ENCODE measurements around the gene FLOT2. TPM values are rescaled to one million over a fixed set of nuclear protein-coding genes. Genes with fewer than 3 reads are reported as not detected.
"Not testable (repeated sequence)": the region's sequence is repeated elsewhere in the genome, so short reads cannot be mapped to it uniquely, and the experiment has no call there.

The FLOT2 gene
- polyA plus RNA-seq, 3 donors, result 93.4 to 108 (median 95.7) TPM

DNA sequence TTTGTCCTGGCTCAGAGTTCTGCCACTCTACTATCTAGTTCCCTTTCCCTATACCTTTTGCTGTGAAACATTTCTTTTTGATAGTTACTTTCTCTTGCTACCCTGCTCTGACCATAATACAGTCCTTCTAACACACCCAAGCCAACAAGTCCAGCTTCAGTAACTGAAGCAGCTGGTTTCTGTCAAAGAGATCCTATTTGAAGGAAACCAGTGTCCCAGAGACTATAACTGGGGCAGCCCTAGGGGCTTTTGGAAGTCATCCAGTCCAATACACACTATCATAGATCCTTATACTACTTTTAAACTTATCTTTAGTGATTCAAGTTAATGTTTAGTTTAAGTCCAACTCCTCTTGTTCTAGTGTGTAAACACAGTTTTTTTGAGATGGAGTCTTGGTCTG, 22.7 kb upstream of the FLOT2 start:
- no peak for DNase-seq

DNA sequence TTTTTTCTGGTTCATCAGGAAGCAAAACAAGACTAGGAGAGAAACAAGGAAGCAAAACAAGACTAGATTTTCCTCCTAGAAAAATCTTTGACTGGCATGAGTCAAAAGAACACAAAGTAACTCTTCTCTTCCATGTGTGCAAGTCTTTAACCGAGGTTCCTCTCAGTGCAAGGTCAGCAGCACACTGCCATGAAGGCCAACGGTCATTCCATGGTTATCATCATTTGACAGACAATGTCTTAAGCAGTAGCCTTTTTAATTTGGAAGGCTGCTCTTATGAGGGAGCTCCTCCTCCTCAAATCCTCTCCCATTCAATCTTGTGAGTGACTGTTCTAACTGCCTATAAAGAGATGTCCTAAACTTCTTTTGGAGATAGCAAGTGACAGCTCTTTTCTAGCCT, 20.8 kb upstream of the FLOT2 start:
- DNase-seq, result no peak

DNA sequence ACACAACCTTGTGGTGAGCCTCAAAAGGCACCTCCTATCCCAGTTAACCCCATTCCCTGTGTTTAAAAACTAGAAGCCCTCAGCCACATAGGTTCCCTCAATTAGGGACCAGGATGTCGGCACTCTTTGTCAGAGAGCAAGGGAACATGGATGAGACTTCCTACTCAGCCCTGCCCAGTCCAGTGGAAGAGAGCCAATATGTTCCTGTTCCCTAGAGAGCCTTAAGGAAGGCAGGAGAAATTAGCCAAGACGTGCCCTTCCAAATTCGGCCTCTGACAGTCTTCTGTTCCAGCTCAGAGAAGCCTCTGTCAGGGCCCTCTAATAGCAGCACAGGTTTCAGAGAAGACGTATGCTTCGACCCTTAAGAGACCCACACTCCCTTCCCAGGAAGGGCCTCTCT, 19.9 kb upstream of the FLOT2 start:
- DNase-seq, result no peak

DNA sequence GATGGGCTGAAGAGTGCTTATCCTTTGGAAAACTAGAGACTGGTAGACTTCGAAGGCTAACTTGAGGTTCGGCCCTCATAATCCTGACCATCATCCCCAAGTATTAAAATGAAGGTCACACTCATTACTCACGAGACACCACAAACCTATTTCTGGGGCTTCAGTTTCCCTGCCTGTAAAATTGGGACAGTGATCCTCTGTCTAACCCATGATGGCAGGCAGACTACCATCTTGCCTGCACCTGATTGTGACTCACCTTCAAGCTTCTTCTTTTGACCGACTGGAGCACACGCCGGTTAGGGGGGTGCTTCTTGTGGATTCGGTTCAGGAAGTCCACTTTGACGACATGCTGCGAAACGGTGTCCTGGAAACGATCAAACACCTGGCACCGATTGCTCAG, 19.5 kb upstream of the FLOT2 start:
- no peak for DNase-seq

DNA sequence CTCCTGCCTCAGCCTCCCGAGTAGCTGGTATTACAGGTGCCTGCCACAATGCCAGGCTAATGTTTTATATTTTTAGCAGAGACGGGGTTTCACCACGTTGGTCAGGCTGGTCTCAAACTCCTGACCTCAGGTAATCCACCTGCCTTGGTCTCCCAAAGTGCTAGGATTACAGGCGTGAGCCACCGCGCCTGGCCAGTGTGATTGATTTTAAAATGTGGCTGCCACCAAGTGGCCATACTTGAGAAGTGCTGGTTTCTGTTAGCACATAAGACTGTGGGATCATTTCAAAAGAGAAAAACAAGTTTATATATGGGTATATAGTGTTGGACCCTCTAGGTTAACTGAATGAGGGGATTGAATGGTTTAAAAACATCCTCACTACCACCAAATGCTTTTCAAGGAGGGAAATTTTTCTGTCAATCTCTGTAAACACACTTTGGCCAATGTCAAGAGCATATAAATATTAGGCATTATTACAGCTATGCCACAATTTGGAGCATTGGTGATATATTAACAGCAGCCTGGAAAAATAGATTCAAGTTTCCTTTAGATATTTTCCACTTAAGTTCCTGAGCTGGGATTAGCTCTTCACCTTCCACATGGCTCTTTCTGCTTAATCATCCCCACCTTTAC, 18.9 kb upstream of the FLOT2 start:
- DNase-seq, result no peak

DNA sequence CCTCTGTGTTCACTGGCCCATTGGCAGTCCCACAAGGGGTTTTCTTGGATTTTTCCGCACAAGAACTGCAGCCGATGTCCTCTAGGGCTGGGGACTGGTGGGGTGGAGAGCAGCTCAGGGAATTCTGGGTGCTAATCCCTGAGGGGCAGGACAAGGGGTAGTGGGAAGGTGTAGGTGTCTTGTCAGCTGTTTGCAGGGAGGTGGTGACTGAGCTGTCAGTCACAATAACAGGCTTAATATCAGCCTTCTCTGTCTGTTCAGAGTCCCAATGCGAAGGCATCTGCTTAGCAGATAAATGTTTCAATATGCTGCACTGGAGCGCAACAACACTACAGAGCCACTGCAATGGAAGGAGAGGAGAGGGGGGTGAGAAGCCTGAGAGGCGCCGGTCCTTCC, 15.4 kb upstream of the FLOT2 start:
- DNase-seq, result no peak

DNA sequence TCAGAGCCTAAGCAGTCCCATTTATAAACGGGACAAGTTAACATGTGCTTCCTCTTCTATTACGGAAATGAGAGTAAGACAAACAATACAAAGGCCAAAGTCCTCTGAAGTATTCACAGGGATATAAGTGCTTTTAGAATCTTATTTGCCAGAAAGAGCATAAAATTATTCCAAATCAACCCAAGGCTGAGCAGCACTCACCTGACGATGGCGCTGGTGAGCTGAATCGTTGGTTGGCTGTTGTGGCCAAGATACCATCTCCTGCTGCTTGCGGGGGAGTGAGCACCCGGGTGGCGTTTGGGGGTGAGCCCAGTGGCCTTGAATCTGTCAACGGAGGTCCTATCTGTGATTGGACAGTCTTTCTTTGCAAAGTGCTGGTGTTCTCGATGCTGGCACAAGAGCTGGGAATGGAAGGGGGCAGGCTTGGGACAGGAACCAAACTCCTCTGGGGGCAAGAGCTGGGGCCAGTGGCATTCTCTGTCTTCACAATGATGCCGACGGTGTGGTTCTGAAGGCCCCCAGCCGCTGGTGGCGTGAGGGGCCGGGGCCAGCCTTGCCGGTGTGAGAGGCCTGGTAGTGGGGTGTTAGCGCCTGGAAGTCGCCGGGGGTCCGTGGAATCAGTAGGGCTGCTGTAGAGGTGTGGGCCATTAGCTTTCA, 14.9 kb upstream of the FLOT2 start:
- no peak for DNase-seq

DNA sequence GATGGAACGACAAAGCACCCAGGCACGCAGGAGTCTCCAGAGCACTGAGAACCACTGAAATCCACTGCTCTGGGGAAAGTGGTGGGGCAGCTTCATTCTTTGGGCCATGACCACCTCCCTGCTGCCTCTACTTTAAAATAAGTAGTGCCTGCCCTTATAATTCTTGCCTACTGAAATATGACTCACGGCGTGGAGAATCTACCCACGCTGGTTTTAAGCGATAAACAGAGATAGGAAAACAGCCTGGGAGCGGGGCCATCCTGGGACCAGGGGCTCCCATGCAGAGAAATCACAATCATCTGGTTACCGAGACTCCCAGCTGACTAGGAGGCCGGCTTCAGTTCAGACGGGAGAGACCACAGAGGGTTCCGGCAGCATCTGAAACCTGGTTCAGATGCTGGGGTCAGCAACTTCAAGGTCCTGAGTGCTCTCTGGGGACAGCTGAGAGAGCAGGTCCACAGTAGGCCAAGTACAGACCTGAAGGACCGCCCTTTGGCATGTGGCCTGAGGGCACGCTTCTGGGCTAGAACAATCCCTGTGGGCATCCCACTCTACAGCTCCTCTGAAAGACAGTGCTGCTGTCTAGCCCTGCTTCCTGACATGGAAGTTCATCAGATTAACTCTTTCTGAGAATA, 14.0 kb upstream of the FLOT2 start:
- no peak for DNase-seq

DNA sequence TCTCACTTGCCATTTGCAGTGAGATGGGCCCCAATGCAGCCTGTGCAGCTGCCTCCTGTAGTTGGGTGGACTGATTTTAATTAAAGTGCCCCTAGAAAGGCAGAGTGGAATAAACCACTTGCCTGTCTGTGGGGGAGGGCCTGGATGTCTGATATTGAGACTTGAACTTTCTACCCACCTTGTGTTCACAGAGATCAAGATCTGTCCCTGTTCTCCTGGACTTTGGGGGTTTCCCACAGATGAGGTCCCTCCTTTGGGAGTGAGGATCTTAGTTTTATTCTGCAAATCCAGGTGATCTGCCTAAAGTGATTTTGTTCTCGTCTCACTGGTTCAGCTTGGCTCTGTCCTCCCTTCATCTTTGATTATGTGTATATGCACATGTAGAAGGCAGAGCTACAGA, 13.0 kb upstream of the FLOT2 start:
- no peak for DNase-seq

DNA sequence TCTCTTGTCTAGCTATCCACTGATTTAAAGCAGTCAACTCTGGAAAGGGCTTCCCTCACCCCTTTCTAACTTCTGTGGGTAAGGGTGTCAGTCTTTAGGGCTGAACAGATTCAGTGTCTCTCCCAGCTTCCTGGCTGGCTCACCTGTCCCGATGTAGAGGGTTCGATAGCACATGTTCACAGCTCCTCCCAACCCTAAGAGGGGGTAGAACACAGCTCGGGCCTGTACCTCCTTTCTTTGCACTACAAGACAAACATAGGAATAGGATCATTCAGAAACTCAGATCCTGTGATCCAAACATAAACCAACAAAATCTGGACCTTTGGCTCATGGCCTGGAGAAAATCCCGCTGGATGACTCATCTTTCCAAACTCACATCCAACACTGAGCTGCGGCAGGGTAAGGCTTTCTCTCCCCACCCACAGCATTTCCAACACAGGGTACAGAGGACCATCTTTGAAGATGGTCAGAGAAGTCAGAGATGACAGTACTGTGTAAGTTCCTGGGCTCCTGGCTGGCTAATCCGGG, 11.2 kb upstream of the FLOT2 start:
- DNase-seq, result no peak

DNA sequence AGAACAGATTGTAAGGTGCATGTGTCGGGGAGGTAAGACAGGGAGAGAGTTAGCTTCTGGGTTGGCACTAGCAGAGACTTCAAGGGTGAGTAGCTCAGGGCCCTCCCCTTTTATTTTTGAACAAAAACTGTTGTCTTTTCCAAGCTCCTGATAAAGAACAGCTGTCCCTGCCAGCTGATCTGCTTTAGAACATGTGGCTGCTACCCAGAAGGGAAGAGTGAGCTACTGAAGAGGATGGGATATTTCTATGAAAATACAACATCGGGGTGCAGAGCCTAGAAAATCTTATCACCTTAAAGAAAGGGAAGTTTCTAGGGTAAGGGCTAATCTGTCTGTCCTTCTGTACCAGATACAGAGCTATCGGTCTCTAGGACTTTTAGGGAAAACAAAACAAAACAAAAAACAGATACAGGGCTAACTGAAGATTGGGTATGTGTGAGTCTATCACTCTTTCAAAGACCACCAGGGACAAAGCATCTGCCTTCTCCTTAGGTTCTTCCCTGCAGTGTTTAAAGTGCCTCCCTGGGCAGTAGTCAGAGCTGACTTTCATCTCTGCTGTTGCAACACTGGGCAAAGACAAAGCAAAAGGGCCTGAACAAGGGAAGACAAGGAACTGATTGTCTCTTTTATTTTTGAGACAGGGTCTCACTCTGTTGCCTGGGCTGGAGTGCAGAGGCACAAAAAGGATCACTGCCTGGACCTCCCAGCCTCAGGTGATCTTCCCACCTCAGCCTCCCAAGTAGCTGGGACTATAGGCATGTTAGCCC, 10.4 kb upstream of the FLOT2 start:
- no peak for DNase-seq

DNA sequence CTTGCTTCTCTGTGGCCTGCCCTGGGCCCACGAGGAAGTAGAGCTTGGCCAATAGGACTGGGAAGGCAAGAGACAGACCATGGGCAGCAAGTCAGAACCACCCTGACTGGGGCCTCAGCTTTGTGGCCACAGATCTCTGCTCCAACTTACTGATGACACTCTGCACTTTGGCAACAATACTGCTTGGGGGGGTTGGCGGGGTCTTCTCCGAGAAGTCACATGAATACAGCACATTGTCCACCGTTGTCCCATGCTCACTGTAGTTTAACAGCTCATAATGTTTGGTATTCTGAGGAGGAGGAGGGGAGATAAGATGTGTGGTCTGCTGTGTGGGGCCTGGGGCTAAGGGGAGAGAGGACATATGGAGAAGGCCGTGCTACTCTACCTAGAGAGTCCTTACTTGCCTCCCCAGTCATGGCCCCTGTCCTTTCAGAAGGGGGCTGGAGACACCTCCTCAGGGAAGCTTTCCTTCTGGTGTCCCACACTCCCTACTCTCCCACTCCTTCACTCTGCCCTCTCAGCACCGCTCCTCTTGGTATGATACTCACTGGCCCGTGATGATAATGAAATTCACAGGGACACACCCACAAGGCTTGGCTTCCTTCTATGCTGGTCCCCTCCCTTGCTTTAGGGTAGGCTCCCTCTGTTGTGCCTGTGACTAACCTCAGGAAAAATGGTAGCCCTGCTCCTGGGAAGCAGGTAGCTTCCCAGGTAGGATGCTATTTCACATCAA, 9.3 kb upstream of the FLOT2 start:
- DNase-seq, result no peak

DNA sequence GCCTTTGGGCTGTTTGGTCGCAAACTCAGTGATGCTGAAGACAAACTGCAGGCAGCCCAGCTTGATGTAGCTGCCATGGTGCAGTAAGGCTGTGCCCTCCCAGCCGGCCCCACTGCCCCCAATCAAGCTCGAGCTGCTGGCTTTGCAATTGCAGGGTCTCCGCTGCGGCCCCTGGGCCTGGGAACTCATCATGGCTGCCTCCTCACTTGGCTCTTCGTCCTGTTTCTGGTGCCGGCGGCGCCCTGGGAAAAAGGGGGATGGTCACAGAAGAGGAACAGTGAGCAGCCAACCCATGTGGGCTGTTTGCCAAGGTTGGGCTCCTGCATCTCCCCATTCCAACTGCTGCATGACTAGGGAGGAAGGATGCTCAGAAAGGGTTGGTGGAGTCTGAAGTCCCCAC, 8.7 kb upstream of the FLOT2 start:
- no peak for DNase-seq

DNA sequence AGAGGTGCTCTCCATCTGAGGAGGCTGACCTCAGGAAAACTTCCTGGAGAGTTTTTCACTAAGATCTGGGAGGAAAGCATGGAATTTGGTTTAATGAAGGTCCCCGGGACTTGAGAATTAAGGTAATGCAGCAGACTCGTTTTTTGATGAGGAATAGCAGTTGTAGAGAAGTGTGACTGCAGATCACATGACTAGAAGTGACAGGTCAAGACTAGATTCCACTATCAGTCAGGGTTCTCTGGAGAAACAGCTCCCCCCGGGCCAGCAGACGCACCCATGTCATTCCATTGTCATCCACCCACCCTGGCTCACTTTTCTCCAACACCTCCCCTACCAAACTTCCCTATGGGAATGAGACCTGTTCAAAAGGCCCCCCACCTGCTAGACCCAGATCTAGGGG, 7.3 kb upstream of the FLOT2 start:
- DNase-seq, result no peak

DNA sequence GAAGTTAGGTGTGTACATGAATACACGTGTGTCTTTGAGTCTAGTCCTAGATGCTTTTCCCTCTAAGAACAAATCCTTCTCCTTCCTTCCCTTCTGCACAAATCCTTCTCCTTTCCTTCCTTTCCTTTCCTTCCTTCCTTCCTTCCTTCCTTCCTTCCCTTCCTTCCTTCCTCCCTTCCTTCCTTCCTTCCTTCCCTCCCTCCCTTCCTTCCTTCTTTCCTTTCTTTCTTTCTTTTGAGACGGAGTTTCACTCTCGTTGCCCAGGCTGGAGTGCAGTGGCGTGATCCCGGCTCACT, 6.0 kb upstream of the FLOT2 start:
- DNase-seq, result not testable (repeated sequence)

DNA sequence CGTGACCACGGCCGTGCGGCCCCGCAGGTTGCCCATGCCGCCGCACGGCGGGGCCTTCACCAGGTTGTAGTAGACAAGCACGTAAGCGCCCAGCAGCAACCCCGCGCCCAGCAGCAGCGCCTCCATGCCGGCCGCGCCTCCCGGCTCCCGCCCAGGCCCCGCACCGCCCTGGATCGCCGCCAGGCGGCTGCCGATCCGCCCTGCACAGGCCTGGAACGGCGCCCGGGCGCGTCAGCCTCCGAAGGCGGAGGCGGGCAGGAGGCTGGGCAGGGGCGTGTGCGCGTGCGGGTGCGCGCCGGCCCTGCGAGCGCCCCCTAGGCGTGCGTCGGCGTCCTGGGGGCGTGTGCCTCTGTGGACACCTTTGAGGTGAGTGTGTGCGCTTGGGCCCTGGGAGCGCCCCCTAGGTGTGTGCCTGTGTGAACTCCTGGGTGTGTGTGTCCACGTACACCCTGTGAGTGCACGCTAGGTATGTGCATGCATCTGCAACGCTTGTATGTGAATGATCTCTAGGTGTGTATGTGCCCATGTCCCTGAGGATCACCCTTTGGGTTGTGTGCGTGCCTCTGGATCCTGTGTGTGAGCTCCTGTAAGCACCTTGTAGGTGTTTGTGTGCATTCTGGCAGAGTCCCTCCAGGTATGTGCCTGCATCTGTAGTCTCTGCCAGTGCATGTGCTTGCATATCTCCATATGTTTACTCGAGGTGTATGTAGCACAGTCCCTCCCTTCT, 5.4 kb upstream of the FLOT2 start, which contains the start of gene DHRS13:
TSS of gene DHRS13 (minus strand) at position 261 of the 727 bp plus-strand sequence. CDS start at position 126, 135 bp downstream.
- DNase-seq, result peak; percentile 94

DNA sequence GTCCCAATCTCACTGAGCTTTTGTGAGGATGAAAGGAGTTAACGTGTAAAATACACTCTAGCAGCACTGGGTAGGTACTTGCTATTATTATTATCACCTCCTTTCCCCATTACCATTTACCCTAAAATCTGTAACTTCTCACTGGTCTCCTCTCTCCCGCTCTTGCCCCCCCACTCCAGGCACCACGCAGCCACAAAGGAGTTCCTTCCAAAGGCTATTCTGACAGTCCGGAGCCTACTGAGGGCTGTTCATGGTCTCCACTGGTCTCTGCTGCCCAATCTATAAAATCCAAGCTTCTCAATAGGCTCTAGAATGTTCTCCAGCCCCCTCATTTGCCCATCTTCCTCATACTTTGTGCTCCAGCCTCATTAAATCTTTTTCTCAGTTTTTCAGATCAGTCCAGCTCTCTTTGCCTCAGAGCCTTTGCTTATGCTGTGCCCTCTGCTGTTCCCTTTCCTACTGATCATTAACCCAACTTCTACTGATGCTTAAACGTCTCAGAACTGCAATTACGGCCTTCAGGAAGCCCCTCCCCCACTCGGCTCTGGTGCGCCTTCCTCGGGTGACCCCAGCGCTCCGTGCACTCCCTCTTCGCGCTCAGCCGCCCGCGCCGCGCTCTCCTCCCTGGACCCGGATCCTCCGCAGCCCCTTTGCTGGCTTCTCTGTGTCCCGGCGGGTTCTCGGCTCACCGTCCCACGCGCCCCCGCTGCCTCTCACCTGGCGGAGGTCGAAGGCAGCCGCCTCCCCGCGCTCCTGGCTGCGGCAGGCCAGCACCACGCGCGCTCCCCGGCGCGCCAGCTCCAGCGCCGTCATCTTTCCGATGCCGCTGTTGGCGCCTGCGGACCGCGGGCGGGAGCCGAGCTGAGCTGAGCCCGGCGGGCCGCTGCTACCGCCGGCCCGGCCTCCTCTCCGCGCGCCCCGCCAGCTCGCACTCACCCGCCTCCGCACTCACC, 4.6 kb upstream of the FLOT2 start:
- peak; percentile 63 for DNase-seq

DNA sequence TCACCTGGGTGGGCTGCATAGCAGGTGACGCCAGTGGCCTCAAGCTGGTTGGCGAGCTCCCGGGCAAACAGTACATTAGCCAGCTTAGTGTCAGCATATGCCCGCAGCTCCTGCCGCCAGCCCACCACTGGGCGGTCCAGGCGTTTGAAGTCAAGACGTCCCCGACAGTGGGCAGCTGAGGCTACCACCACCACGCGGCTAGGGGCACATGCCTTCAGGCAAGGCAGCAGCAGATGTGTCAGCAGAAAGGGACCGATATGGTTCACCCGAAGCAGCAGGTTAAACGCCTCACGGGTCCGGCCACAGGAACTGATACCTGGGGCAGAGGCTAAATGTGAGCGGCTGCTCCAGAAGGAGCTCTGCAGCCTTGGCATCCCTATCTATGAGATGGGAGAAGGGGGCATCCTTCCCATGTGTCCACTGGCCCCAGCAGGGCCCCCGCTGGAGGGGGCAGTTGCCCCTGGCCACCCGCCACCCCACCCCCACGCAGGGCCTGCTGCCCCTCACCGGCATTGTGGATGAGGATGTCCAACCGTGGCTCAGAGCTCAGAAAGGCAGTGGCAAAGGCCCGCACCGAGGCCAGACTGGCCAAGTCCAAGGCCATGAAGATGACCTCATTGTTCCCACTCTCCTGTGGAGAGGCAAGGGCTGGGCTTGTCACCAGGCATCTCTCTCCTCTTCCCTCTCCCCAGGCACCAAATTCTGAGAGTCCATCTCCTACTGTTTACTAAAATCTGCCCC, 3.6 kb upstream of the FLOT2 start:
- no peak for DNase-seq

DNA sequence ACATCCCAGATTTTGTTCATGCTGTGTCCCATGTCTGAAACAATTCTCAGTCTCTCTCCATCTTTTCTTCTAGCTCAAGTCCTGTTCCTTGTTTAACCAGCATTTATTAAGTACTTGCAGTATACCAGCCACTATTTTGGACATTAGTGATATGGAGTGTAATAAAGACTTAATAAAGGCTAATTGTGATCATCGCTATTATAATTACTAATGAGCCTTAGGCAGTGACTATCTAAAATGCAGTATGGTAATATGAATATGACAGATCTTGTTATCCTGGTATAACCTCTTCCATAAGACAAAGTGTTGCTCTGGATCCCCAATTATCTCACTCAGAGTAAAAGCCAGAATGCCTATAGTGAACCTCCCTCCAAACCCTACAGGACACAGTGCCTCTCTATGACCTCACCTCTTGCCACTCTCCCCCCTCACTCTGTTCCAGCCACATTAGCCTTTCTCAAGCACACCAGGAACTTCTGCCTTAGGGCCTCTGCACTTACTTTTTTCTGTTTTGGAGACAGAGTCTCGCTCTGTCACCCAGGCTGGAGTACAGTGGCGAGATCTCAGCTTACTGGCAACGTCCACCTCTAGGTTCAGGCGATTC, 1.8 kb upstream of the FLOT2 start:
- DNase-seq, result no peak

Data from renal pelvis (tissue), 4 donors.